Stimulated activated CD8-positive, alpha-beta memory T cell treated with anti-CD3 and anti-CD28 coated beads, Interleukin-15, amount 100 ng/mL, for 4 hours (primary cell): ENCODE results near the gene ELF3.
A peak's percentile ranks its signal among the peaks of the same experiment; 100 is the strongest.
"Not testable (repeated sequence)": the region's sequence is repeated elsewhere in the genome, so short reads cannot be mapped to it uniquely, and the experiment has no call there.

Experiments used
- DNase-seq, 2 donors: peaks; one replicate each; pipeline ENCODE4 v3.0.0-alpha.2; 2020; ENCODE audit warnings: low read depth in 2 of 2

The ELF3 gene

DNA sequence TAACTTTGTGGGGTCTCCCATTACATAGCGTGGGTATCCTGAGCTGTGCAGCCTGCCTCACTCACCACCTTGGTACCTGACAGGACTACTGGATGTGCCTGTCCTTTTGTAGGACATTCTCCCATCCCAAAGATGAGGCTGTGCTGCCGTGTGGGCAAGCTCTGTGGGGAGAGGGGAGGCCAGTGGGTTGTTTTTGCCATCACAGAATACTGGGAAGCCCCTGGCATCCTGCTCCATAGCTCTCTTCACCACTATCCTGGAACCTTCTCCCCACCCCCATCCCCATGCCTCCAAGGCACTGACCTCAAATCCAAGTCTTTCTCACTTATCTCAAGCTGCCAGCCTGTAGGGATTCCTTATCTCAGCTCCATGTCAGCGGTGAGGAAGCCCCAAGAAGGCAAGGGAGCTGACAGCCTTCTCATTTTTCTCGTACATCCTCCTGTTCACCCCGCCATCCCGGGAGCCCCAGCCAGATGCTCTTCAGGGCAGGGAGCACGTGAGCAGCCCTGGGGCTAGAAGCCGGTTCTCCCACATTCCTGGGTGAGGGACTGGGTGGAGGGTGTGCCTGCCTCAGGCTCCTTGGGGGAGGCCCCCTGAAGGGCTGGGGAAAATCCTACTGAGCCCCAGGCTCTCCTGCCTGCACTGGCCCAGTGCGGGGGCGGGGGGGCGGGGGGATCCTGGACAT, 2.4 kb upstream of the ELF3 start:
- DNase-seq: no peak

DNA sequence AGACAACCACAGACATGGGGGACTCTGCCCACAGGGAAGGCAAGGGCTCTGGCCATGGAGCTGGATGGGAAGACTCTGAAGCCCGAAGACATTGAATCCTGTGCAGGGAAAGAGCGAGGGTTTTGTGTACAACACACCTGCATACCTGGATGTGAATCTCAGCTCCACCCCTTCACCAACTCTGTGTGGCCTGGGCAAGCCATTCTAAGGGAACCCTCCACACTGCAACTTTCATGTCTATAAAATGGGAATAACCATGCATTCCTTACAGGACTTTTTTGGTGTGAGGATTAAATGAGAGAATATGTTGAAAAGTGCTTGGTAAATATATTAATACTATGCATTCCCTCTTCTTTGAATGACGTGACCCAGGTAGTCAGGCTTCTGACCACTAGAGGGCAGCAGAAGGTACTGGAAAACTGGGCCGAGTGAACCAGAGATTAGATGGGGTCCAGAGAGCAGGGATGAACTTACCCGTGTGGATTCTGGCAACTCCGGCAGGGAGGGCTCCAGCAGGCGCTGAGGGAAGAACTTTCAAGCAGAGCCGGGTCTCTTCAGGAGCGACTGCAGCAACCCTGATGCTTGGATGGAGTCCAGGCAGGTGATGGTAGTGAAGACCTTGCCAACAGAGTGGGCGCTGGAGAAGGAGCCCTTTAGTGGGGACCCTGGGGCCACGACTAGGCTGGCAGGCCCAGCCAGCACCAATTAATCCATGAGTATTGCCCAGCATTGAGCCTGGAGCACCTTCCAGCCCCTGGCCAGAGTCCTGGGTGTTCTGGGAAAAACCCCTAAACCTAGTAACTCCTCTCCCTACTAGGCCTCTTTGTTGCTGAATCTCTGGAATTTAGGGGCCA, 834 bp upstream of the ELF3 start:
- peak in 1 of 2 donors; percentile 29 for DNase-seq

GRCh38 chr1:202011994-202012393, 1.6 kb downstream of the ELF3 start:
- no peak for DNase-seq

GRCh38 chr1:202012544-202013478, 2.4 kb downstream of the ELF3 start:
- no peak for DNase-seq

- no peak for DNase-seq
Observed at GRCh38 chr1:202013603-202014002, 3.2 kb downstream of the ELF3 start.

- no peak for DNase-seq
Observed at GRCh38 chr1:202014060-202014459, 3.7 kb downstream of the ELF3 start.

DNA sequence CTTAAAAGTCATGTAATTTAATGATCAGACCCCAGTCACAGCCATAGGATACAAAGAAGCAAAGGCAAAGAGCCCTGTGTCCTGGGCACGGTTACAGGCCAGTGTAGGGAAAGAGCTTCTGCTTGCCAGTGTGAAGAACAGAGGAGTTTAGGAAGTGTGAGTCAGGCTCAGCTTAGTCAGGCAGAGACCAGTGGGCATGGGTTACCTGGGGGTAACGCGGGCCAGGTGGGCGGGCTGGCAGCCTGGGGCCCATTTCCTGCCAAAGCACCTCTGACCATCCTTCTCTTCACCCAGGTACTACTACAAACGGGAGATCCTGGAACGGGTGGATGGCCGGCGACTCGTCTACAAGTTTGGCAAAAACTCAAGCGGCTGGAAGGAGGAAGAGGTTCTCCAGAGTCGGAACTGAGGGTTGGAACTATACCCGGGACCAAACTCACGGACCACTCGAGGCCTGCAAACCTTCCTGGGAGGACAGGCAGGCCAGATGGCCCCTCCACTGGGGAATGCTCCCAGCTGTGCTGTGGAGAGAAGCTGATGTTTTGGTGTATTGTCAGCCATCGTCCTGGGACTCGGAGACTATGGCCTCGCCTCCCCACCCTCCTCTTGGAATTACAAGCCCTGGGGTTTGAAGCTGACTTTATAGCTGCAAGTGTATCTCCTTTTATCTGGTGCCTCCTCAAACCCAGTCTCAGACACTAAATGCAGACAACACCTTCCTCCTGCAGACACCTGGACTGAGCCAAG, 4.7 kb downstream of the ELF3 start:
- no peak for DNase-seq

GRCh38 chr1:202015662-202015937, 5.2 kb downstream of the ELF3 start:
- no peak for DNase-seq

GRCh38 chr1:202016022-202016810, 5.8 kb downstream of the ELF3 start:
- no peak for DNase-seq

DNA sequence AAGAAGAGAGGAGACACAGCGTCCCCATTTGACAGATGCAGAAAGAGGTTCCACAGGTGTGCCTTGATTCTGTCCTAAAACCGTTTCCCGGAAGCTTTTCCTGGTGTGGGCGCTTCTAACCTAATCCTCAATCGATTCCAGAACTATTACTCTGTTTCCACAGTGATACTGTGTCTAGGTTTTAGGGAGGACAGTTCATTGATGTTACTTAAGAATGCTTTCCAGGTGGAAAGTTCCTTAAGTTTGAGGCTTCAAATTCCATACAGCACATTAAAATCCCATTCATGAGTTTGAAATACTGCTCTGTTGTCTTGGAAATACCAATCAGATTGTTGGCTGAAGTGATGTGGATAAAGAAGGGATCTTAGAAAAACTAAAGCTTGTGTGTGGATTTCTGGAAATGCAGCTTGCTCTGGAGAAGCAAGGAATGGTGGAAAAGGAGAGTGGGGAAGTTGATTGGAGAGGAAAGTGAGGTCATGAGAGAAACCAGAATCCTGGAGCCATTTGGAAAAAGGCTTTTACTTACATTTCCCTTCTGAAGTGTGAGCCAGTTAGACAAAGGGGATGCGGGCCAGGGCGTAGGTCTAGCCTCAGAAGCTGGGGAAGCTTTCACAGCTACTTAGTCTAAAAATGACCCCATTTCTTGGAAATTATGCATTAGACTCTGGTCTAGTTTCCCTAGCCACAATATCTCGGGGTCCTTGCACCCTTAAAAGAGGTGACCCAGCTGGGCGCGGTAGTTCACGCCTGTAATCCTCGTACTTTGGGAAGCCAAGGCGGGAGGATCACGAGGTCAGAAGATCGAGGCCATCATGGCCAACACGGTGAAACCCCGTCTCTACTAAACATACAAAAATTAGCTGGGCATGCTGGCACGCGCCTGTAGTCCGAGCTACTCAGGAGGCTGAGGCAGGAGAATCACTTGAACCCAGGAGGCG, 6.7 kb downstream of the ELF3 start:
- no peak for DNase-seq

DNA sequence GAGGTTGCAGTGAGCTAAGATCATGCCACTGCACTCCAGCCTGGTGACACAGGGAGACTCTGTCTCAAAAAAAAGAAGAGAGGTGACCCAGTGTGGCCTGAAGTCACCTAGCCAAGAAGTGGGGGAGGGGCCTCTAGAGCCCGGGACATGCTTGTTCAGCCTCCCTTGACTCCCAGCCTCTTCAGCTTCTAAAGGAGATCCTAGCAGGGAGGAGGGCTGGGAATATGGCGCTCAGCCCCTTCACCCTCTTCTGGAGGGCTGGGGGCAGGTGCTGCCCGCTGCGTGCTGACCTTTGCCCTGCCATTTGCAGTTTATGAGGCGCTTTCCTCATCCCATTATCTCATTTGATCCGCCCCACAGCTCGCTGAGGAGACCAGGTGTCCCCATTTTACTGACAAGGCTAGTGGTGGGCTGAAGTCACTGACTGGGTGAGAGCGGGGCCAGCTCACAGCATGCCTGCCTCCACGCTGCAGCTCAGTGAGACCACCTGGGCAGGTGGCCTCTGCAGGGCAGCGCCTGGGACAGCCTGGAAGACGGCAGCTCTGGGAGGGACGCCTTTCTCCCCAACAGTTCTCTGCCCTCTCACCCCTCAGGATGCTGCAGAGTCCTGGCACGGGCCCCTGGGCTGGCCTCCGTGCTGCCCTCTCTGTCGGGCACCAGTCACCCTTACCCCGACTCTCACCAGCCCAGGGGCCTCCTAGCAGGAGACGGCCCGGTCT, 7.5 kb downstream of the ELF3 start:
- DNase-seq: no peak

GRCh38 chr1:202018468-202019234, 8.3 kb downstream of the ELF3 start:
- no peak for DNase-seq

DNA sequence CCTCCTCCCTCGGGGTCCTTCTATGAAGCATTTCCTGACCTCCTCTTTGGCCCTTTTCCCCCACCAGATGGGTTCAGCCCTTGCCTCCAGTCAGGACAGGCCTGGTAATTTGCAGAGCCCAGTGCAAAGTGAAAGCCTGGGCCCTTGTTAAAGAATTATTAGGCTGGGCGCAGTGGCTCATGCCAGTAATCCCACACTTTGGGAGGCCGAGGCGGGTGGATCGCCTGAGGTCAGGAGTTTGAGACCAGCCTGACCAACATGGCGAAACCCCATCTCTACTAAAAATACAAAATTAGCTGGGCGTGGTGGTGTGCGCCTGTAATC, 8.8 kb downstream of the ELF3 start:
- not testable (repeated sequence) for DNase-seq

DNA sequence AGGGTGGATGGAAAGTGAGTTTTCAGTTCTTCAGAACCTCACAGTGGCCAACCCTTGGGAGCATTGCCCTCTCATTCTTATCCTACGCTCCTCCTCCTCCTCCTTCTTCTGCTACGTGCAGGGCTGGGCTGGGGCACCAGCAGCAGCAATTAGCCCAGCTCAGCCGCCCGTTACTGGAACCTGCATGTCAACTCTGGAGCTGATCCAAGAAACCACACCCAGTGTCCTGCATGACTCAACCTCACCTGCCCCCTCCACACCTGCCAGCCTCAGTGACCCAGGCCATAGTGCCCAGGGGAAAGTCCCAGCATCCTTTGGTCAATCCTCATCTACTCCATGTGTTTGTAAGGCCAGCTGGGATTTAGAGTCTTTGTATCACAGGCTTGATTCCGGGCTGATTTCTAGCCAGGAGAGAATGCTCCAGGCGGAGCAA, 12.6 kb downstream of the ELF3 start:
- DNase-seq: no peak

GRCh38 chr1:202029171-202029665, 18.8 kb downstream of the ELF3 start:
- no peak for DNase-seq

GRCh38 chr1:202029727-202030126, 19.3 kb downstream of the ELF3 start:
- DNase-seq: no peak

DNA sequence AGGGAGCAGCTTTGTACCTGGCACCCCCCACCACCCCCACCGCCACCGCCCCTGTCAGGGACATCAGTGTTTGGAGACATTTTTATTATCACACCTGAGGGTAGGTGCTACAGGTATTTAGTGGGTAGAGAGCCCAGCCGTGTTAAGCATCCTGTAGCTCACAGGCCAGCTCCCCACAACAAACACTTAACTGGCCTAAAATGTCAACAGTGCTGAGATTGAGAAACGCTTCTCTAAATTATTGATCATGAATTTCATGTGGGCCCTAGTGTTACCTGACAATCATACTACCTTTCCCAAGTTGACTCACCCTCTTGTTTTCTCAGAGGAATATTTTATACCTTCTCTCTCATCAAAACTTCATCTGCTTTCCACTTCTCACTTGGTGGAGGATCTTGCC, 21.4 kb downstream of the ELF3 start:
- no peak for DNase-seq

- DNase-seq: no peak
Observed at GRCh38 chr1:202034149-202034682, 23.8 kb downstream of the ELF3 start.
